HFFc6 (cell line): ENCODE measurements around the gene BACE2. TPM values are rescaled to one million over a fixed set of nuclear protein-coding genes. Genes with fewer than 3 reads are reported as not detected.
"Not testable (repeated sequence)": the region's sequence is repeated elsewhere in the genome, so short reads cannot be mapped to it uniquely, and the experiment has no call there.

Source experiments
- DNase-seq: peaks from one replicate; pipeline ENCODE4 v3.0.0-alpha.2; 2018
- H3K27ac Mint-ChIP-seq: 2 replicates; pipeline ENCODE4 v1.8.0; 2020; ENCODE audit warnings: mild to moderate bottlenecking, mixed read lengths
- H3K27me3 Mint-ChIP-seq: 2 replicates; pipeline ENCODE4 v1.8.0; 2021; ENCODE audit warnings: mild to moderate bottlenecking, moderate library complexity, mixed read lengths; ENCODE audit not compliant: insufficient read depth
- H3K36me3 Mint-ChIP-seq: 2 replicates; pipeline ENCODE4 v1.8.0; 2021; ENCODE audit warnings: low read depth, mixed read lengths
- H3K4me1 Mint-ChIP-seq: 2 replicates; pipeline ENCODE4 v1.8.0; 2020; ENCODE audit warnings: low read depth, mixed read lengths
- H3K4me3 Mint-ChIP-seq: 2 replicates; pipeline ENCODE4 v1.8.0; 2020; ENCODE audit warnings: mild to moderate bottlenecking, moderate library complexity, mixed read lengths
- H3K9me3 Mint-ChIP-seq: 2 replicates; pipeline ENCODE4 v1.8.0; 2020; ENCODE audit warnings: mild to moderate bottlenecking, mixed read lengths
- total RNA-seq, 6 experiments: library from RNA; stranded (reverse); fragmentation: NEBNext Ultra II Directional; extraction: Animal tissue kit (Norgen Biotek cat#: 25700); gene quantifications; 2 replicates in 1 of 6; 3 replicates in 5 of 6; pipeline ENCODE4 v1.2.3, GENCODE V29; 2021
- TF ChIP-seq, protein P1 (sequence below): fragments of 200-600 bp; sonication (generic); IDR thresholded peaks from 2 replicates; pipeline ENCODE4 v1.5.0; 2021; ENCODE audit warnings: antibody characterized with exemption, mild to moderate bottlenecking

The BACE2 gene
- total RNA-seq, 6 experiments from 2014 or later, result 2.8 to 13.2 (median 3.8) TPM

DNA sequence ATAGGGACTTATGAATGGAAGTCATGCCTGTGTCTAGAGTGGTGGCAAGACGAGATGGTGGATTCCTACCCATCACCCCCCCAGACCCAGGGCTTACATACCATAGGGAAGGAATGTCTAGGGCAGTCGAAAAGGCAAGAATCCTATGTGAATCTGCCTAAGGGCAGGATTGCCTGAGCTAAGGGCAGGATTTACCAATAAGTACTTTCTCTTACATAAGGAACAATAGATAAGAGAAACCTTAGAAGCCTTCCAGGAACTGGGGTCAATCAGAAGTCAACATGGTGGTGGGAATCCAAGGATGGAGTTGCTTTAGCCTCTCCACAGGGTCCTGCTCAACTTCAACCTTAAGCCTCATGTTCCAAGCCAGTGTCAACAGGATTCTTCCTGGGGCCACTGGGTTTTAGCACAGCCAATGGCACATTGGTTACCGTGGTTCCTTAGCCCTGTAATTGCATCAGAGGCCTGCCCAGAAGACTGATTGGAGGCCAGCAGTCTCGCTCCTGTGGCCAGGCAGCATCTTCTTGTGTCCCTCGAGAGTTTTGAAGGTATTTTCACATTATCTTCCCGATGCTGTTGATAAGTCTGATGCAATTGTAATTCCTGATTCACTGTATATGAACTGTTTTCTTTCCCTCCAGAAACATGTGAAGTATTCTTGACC is 20.7 kb downstream of the BACE2 start:
- H3K9me3 Mint-ChIP-seq, result peaks cover 18% of the 10 kb centered on the region
- H3K36me3 Mint-ChIP-seq, result peaks cover 5% of the 10 kb centered on the region; the same call in 1 of the 2 replicates
- no peaks in the 10 kb centered on the region for H3K4me1 Mint-ChIP-seq
- DNase-seq, result no peak
- no peak overlapping the region for H3K27ac Mint-ChIP-seq
- H3K4me3 Mint-ChIP-seq, result no peak overlapping the region
- H3K27me3 Mint-ChIP-seq, result peaks cover 2% of the 10 kb centered on the region
- TF ChIP-seq, protein P1, sequence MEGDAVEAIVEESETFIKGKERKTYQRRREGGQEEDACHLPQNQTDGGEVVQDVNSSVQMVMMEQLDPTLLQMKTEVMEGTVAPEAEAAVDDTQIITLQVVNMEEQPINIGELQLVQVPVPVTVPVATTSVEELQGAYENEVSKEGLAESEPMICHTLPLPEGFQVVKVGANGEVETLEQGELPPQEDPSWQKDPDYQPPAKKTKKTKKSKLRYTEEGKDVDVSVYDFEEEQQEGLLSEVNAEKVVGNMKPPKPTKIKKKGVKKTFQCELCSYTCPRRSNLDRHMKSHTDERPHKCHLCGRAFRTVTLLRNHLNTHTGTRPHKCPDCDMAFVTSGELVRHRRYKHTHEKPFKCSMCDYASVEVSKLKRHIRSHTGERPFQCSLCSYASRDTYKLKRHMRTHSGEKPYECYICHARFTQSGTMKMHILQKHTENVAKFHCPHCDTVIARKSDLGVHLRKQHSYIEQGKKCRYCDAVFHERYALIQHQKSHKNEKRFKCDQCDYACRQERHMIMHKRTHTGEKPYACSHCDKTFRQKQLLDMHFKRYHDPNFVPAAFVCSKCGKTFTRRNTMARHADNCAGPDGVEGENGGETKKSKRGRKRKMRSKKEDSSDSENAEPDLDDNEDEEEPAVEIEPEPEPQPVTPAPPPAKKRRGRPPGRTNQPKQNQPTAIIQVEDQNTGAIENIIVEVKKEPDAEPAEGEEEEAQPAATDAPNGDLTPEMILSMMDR, result no peak

- peaks cover 5% of the 10 kb centered on the region; the same call in 1 of the 2 replicates for H3K36me3 Mint-ChIP-seq
These were observed 21.3 kb downstream of the BACE2 start for GRCh38 chr21:41189150-41189745.

DNA sequence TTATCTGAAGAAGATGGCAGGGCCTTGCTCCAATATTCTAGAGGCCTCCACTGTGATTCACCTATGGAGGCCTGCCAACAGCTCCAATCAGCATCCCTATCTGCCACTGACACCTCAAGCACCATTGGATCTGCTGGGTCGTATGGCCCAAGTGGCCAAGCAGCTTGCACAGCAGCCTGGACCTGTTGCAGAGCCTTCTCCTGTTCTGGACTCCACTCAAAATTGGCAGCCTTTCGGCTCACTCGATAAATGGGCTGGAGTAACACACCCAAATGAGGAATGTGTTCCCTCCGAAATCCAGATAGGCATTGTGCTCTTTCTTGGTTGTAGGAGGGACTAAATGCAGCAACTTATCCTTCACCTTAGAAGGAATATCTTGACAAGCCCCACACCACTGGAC is 24.6 kb downstream of the BACE2 start:
- not testable (repeated sequence) for H3K4me3 Mint-ChIP-seq, H3K27ac Mint-ChIP-seq, H3K27me3 Mint-ChIP-seq, DNase-seq, H3K4me1 Mint-ChIP-seq, H3K36me3 Mint-ChIP-seq
- H3K9me3 Mint-ChIP-seq, result peaks cover 23% of the 10 kb centered on the region

More at GRCh38 chr21:41189150-41189745, 21.3 kb downstream of the BACE2 start:
- no peak overlapping the region for H3K27ac Mint-ChIP-seq
- peaks cover 18% of the 10 kb centered on the region for H3K9me3 Mint-ChIP-seq
- TF ChIP-seq, protein P1, result no peak
- no peak overlapping the region for H3K4me3 Mint-ChIP-seq
- no peak for DNase-seq
- peaks cover 2% of the 10 kb centered on the region for H3K27me3 Mint-ChIP-seq
- no peaks in the 10 kb centered on the region for H3K4me1 Mint-ChIP-seq

DNA sequence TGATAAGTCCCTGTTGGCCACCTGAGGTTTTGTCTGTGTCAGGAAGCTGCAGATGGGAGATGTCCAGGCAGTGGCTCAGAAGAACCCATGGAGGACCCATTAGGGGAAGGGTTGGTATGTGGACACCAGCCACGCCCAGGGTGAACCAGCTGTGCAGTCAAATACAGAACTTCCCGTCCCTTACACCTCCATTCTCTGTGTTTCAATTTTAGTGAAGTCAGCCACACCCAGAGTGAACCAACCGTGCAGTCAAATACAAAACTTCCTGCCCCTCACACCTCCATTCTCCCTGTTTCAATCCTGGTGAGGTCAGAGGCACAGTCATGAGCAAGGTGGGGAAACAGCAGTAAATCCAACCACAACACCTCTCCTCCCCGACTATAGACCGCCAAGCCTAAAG is 27.4 kb downstream of the BACE2 start:
- DNase-seq, result no peak
- Mint-ChIP-seq H3K4me3 (no peak overlapping the region), H3K27ac (no peak overlapping the region), H3K9me3 (peaks cover 25% of the 10 kb centered on the region), H3K36me3 (peaks cover under 1% of the 10 kb centered on the region; the same call in 1 of the 2 replicates), H3K4me1 (no peaks in the 10 kb centered on the region), H3K27me3 (peaks cover 2% of the 10 kb centered on the region; the same call in 1 of the 2 replicates)
- TF ChIP-seq, protein P1, result no peak

DNA sequence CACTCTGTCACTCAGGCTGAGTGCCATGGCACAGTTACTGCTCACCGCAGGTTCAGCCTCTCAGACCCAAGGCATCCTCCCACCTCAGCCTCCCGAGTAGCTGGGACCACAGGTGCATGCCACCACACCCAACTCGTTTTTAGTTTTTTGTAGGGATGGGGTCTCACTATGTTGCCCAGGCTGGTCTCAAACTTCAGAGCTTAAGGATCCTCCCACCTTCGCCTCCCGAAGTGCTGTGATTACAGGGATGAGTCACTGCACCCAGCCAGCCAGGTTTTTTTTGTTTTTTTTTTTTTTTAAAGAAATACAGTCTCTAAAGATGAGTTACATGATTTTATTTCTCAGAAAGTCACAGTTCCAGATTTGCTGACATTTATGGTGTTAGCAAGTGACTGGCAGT is 29.0 kb downstream of the BACE2 start:
- no peak overlapping the region for H3K4me3 Mint-ChIP-seq
- TF ChIP-seq, protein P1, result no peak
- H3K36me3 Mint-ChIP-seq, result peaks cover 9% of the 10 kb centered on the region; the same call in 1 of the 2 replicates
- H3K9me3 Mint-ChIP-seq, result peaks cover 35% of the 10 kb centered on the region
- peaks cover 2% of the 10 kb centered on the region; the same call in 1 of the 2 replicates for H3K27me3 Mint-ChIP-seq
- no peak overlapping the region for H3K27ac Mint-ChIP-seq
- DNase-seq, result no peak
- no peaks in the 10 kb centered on the region for H3K4me1 Mint-ChIP-seq

GRCh38 chr21:41197582-41197981 is 29.6 kb downstream of the BACE2 start:
- DNase-seq, result no peak
- Mint-ChIP-seq H3K9me3 (peaks cover 35% of the 10 kb centered on the region), H3K36me3 (peaks cover 9% of the 10 kb centered on the region; the same call in 1 of the 2 replicates), H3K4me3 (no peak overlapping the region), H3K27me3 (peaks cover 2% of the 10 kb centered on the region; the same call in 1 of the 2 replicates), H3K4me1 (no peaks in the 10 kb centered on the region), H3K27ac (no peak overlapping the region)
- TF ChIP-seq, protein P1, result no peak

DNA sequence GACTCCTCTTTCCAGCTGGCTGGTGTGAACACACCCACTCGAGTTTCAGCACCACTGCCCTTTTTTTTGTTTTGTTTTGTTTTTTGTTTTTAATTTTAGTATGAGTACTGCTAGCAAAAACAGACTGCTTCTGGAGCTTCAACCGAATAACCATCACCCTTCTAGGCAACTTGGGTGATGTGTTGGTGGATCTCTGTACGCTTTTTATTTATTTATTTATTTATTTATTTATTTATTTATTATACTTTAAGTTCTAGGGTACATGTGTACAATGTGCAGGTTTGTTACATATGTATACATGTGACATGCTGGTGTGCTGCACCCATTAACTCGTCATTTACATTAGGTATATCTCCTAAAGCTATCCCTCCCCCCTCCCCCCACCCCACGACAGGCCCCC is 30.7 kb downstream of the BACE2 start:
- not testable (repeated sequence) for H3K4me1 Mint-ChIP-seq, H3K27ac Mint-ChIP-seq, H3K4me3 Mint-ChIP-seq, DNase-seq, H3K27me3 Mint-ChIP-seq
- Mint-ChIP-seq H3K36me3 (peaks cover 18% of the 10 kb centered on the region), H3K9me3 (peaks cover 44% of the 10 kb centered on the region)
